Neural cell (in vitro differentiated cells): ENCODE results near the gene ADAP2.

Source experiments
- CTCF ChIP-seq: fragments of 450-650 bp; IDR thresholded peaks from 2 replicates; pipeline ENCODE4 v1.5.1; 2014; ENCODE audit warnings: antibody characterized with exemption, mild to moderate bottlenecking, moderate library complexity; ENCODE audit not compliant: poor library complexity, severe bottlenecking
- REST ChIP-seq: IDR thresholded peaks from 2 replicates; pipeline ENCODE4 v1.6.1; 2012; ENCODE audit warnings: borderline replicate concordance
- TAF1 ChIP-seq: IDR thresholded peaks from 2 replicates; pipeline ENCODE4 v1.6.1; 2012; ENCODE audit warnings: low read depth

- TF ChIP-seq TAF1 (no peak), CTCF (no peak), REST (no peak)
Measured at GRCh38 chr17:30917050-30917449, 4.7 kb upstream of the ADAP2 start.
